Fibroblast of skin of left biceps (primary cell): Measurements from ENCODE around the gene RRAGD.
"Not testable (repeated sequence)": the region's sequence is repeated elsewhere in the genome, so short reads cannot be mapped to it uniquely, and the experiment has no call there.

Experiments used
- DNase-seq, 2 experiments: peaks; one replicate each; pipeline ENCODE4 v3.0.0-alpha.2; 2013; ENCODE audit warnings: low read depth in 2 of 2

RRAGD gene

GRCh38 chr6:89411145-89412070 is 665 bp downstream of the RRAGD start:
- no peak for DNase-seq

- no peak for DNase-seq
Observed at GRCh38 chr6:89410788-89411144, 1.3 kb downstream of the RRAGD start.

GRCh38 chr6:89410231-89410761 is 1.8 kb downstream of the RRAGD start:
- DNase-seq, result no peak

GRCh38 chr6:89409461-89410035 is 2.5 kb downstream of the RRAGD start:
- DNase-seq, result no peak

GRCh38 chr6:89406141-89406540 is 5.9 kb downstream of the RRAGD start:
- DNase-seq, result no peak

GRCh38 chr6:89404512-89404911 is 7.6 kb downstream of the RRAGD start:
- no peak for DNase-seq

- no peak for DNase-seq
Observed at GRCh38 chr6:89402776-89403175, 9.3 kb downstream of the RRAGD start.

- no peak for DNase-seq
Observed at GRCh38 chr6:89400912-89401399, 11.1 kb downstream of the RRAGD start.

- no peak for DNase-seq
Observed at GRCh38 chr6:89400050-89400449, 12.0 kb downstream of the RRAGD start.

- no peak for DNase-seq
Observed at GRCh38 chr6:89398762-89399525, 13.1 kb downstream of the RRAGD start.

GRCh38 chr6:89397884-89398283 is 14.2 kb downstream of the RRAGD start:
- not testable (repeated sequence) for DNase-seq

GRCh38 chr6:89393659-89394058 is 18.4 kb downstream of the RRAGD start:
- no peak for DNase-seq

GRCh38 chr6:89392823-89393222 is 19.2 kb downstream of the RRAGD start:
- DNase-seq, result no peak

GRCh38 chr6:89388846-89389245 is 23.2 kb downstream of the RRAGD start:
- DNase-seq, result no peak

GRCh38 chr6:89387516-89388201 is 24.4 kb downstream of the RRAGD start:
- DNase-seq, result no peak

GRCh38 chr6:89386917-89387491 is 25.1 kb downstream of the RRAGD start:
- no peak for DNase-seq

- DNase-seq, result no peak
Observed at GRCh38 chr6:89385846-89386245, 26.2 kb downstream of the RRAGD start.

GRCh38 chr6:89385156-89385667 is 26.9 kb downstream of the RRAGD start:
- DNase-seq, result no peak

GRCh38 chr6:89381031-89381430 is 31.0 kb downstream of the RRAGD start:
- DNase-seq, result no peak

GRCh38 chr6:89379281-89379680 is 32.8 kb downstream of the RRAGD start:
- no peak for DNase-seq

GRCh38 chr6:89378628-89379027 is 33.4 kb downstream of the RRAGD start:
- no peak for DNase-seq
